Gastrocnemius medialis (tissue), 4 donors: ENCODE measurements around the gene B4GALNT1. TPM values are rescaled to one million over a fixed set of nuclear protein-coding genes. Genes with fewer than 3 reads are reported as not detected.
"Not testable (repeated sequence)": the region's sequence is repeated elsewhere in the genome, so short reads cannot be mapped to it uniquely, and the experiment has no call there.

Source experiments
- ATAC-seq, 2 donors: fragments of 150-250 bp; one replicate each; pipeline ENCODE4 v1.9.1; 2016
- DNase-seq, 2 donors: peaks; one replicate each; pipeline ENCODE4 v3.0.0-alpha.2; 2019
- H3K27ac ChIP-seq, 4 donors: fragments of 200-600 bp; sonication (generic); 1 replicate in 1 of 4; 2 replicates in 3 of 4; pipeline ENCODE4 v1.5.1; 2016 to 2018; ENCODE audit warnings: mild to moderate bottlenecking in 2 of 4, moderate library complexity in 1 of 4
- H3K27me3 ChIP-seq, 3 donors: fragments of 200-600 bp; sonication (generic) in 2 of 3; 1 replicate in 1 of 3; 2 replicates in 2 of 3; pipeline versions ENCODE4 v1.5.1 to v1.6.0; 2016 to 2019; ENCODE audit warnings: mild to moderate bottlenecking in 1 of 3, moderate library complexity in 1 of 3
- H3K36me3 ChIP-seq, 2 donors: fragments of 200-600 bp; sonication (generic) in 1 of 2; one replicate each; pipeline ENCODE4 v1.5.1; 2017 to 2018
- H3K4me1 ChIP-seq, 2 donors: fragments of 200-600 bp; sonication (generic) in 1 of 2; one replicate each; pipeline ENCODE4 v1.5.1; 2016 to 2017; ENCODE audit warnings: mild to moderate bottlenecking in 2 of 2
- H3K4me3 ChIP-seq, 4 donors: fragments of 200-600 bp; sonication (generic) in 3 of 4; 1 replicate in 1 of 4; 2 replicates in 3 of 4; pipeline ENCODE4 v1.5.1; 2016 to 2019; ENCODE audit warnings: mild to moderate bottlenecking in 2 of 4
- H3K9me3 ChIP-seq, 3 donors: fragments of 200-600 bp; sonication (generic) in 2 of 3; 1 replicate in 1 of 3; 2 replicates in 2 of 3; pipeline ENCODE4 v1.5.1; 2016 to 2019
- POLR2A ChIP-seq, 2 donors: fragments of 450-650 bp; IDR thresholded peaks; one replicate each; pipeline ENCODE4 v1.6.1; 2017; ENCODE audit warnings: antibody characterized with exemption in 2 of 2, mild to moderate bottlenecking in 2 of 2, moderate library complexity in 2 of 2
- in situ Hi-C, 4 donors: fragments of 200-750 bp; cut with MboI; loops; one replicate each; pipeline versions ENCODE4 v1.15.0 to v1.8.0; 2017; ENCODE audit warnings: low sequenced_read_pairs in 4 of 4
- intact Hi-C: fragments of 100-400 bp; cut with DNase I; formaldehyde crosslinking; loops from one replicate; pipeline ENCODE4 v1.15.1; 2023; ENCODE audit warnings: low total_unique reads
- total RNA-seq, 4 donors: library from RNA; depleted of rRNA; stranded (reverse); fragments of >200 nt; gene quantifications; one replicate each; pipeline versions ENCODE4 v1.1.0 to v1.2.3, GENCODE V29; 2016
- TF ChIP-seq, protein P1 (sequence below), 5 experiments: fragments of 450-650 bp in 3 of 5; fragments of 200-600 bp in 2 of 5; sonication (generic) in 2 of 5; IDR thresholded peaks in 4 of 5; conservative IDR thresholded peaks in 1 of 5; 1 replicate in 4 of 5; 2 replicates in 1 of 5; pipeline ENCODE4 v1.5.1; 2016 to 2019; ENCODE audit warnings: antibody characterized with exemption in 5 of 5, mild to moderate bottlenecking in 3 of 5, moderate library complexity in 3 of 5

The B4GALNT1 gene
- total RNA-seq: 10 to 100 TPM; 13.2 to 25.5 (median 16.6) TPM

DNA sequence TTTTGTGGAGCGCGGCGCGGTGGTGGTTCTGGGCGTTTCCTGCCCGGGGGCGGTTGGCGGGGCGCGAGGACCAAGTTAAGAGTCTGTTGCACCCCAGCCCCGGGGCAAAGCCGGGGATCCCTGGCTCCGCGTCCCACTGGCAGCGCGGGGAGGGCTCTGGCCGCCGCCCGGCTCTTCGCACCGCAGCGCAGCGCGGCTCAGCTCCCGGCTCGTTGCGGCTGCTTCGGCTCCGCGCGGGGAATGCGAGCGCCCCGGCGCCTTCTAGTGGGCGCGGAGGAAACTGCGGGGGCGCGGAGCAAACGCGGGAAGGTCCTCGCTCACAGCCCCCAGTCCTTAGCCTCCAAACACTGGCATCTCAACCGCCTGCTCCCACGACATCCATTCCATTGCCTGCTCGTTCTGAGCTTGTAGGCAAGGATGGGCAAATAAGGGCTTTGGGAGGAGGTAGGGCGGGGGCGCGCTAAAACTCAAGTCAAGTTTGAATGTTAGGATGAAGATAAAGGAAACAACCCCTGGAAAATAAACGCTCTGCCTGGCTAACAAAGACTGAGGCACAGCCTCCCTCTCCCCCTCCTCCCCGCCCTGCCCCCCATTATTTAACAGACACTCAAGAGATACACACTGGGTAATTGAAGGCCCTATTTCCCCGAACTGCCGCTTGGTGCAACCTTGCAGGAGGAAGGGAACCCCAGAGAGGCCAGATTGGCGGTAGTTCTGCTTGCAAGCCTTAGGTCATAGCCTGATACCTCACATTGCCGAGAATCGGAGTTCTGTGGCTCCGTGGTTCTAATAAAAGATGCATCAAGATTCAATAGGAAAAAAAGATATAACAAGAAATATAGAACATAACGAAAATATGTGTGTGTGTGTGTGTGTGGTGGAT, at the start of gene B4GALNT1:
Gene B4GALNT1 (minus strand): TSS at position 244 of the 883 bp plus-strand sequence. CDS start 1,069 bp downstream, outside the sequence.
- H3K27ac ChIP-seq: peak within 1 kb of the TSS; percentile 19 to 69 (median 64)

DNA sequence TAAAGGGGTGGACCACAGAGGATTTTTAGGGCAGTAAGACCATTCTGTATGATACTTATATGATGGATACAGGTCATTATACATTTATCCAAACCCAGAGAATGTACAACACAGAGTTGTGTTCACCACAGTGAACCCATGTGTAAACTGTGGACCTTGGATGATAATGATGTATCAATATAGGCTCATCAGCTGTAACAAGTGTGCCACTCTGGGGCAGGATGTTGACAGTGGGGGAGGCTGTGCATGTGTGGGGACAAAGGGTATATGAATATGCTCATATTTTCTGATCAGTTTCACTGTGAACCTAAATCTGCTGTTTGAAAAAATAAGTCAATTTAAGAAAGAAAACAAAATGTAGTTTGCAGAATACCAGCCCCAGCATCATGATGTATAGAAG, 46.7 kb upstream of the B4GALNT1 start:
- in situ Hi-C loops: no loop called here

More for the DNA sequence above, at the start of gene B4GALNT1:
- intact Hi-C loops: loop anchor here (2.0 kb wide), 2 partner anchors 50 to 60 kb away; no protein-coding TSS in a partner anchor
- DNase-seq: no peak
- in situ Hi-C loops: no loop called here
- Histone ChIP-seq H3K9me3 (no peaks in the 10 kb centered on the region), H3K4me3 (peak within 1 kb of the TSS; percentile 70 to 82 (median 78)), H3K36me3 (peaks cover 0 to 5% of the 10 kb centered on the region in 2 donors), H3K27me3 (peaks cover 0 to 3% (median 0%) of the 10 kb centered on the region in 3 donors), H3K4me1 (peaks cover 0 to 11% of the 10 kb centered on the region in 2 donors)
- TF ChIP-seq, protein P1, sequence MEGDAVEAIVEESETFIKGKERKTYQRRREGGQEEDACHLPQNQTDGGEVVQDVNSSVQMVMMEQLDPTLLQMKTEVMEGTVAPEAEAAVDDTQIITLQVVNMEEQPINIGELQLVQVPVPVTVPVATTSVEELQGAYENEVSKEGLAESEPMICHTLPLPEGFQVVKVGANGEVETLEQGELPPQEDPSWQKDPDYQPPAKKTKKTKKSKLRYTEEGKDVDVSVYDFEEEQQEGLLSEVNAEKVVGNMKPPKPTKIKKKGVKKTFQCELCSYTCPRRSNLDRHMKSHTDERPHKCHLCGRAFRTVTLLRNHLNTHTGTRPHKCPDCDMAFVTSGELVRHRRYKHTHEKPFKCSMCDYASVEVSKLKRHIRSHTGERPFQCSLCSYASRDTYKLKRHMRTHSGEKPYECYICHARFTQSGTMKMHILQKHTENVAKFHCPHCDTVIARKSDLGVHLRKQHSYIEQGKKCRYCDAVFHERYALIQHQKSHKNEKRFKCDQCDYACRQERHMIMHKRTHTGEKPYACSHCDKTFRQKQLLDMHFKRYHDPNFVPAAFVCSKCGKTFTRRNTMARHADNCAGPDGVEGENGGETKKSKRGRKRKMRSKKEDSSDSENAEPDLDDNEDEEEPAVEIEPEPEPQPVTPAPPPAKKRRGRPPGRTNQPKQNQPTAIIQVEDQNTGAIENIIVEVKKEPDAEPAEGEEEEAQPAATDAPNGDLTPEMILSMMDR (IDR thresholded peaks at IDR 0.05 in 4 of 5, conservative IDR thresholded peaks at IDR 0.05 in 1 of 5): peak; percentile 72 to 89 (median 88)
- peak in 1 of 2 donors; percentile 37 for TF ChIP-seq POLR2A (IDR thresholded peaks at IDR 0.05)
- ATAC-seq: peak; percentile 87 to 88

DNA sequence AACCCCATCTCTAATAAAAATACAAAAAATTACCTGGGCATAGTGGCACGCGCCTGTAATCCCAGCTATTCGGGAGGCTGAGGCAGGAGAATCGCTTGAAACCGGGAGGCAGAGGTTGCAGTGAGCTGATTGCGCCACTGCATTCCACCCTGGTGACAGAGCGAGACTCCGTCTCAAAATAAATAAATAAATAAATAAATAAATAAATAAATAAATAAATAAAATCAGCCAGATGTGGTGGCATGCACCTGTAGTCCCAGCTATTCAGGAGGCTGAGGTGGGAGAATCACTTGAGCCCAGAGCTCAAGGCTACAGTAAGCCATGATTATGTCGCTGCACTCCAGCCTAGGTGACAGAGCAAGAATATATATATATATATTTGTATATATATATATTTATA, 44.9 kb upstream of the B4GALNT1 start:
- ATAC-seq, DNase-seq, H3K27me3 ChIP-seq, in situ Hi-C loops, H3K36me3 ChIP-seq, H3K27ac ChIP-seq, H3K9me3 ChIP-seq, intact Hi-C loops, H3K4me3 ChIP-seq, H3K4me1 ChIP-seq: not testable (repeated sequence)

More for the DNA sequence above, 46.7 kb upstream of the B4GALNT1 start:
- H3K4me1 ChIP-seq: no peaks in the 10 kb centered on the region
- intact Hi-C loops: no loop called here
- no peaks in the 10 kb centered on the region for H3K9me3 ChIP-seq
- H3K4me3 ChIP-seq: no peak overlapping the region
- H3K27me3 ChIP-seq: no peaks in the 10 kb centered on the region
- H3K27ac ChIP-seq: no peak overlapping the region
- no peak for TF ChIP-seq POLR2A (IDR thresholded peaks at IDR 0.05)
- TF ChIP-seq, protein P1 (IDR thresholded peaks at IDR 0.05 in 4 of 5, conservative IDR thresholded peaks at IDR 0.05 in 1 of 5): no peak
- no peak for ATAC-seq
- H3K36me3 ChIP-seq: no peaks in the 10 kb centered on the region
- no peak for DNase-seq

DNA sequence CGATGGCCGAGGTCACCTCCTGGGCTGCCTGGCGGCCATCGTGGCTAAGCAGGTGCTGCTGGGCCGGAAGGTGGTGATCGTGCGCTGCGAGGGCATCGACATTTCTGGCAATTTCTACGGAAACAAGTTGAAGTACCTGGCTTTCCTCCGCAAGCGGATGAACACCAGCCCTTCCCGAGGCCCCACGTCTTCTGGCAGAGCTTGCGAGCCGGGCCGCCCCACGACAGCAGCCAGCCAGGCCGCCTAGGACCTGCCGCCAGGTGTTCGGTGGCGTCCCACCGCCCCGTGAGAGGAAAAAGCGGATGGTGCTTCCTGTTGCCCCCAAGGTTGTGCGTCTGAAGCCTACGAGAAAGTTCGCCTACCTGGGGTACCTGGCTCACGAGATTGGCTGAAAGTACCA, 41.7 kb upstream of the B4GALNT1 start:
- ATAC-seq (no peak), DNase-seq (no peak)
- TF ChIP-seq, protein P1 (IDR thresholded peaks at IDR 0.05 in 4 of 5, conservative IDR thresholded peaks at IDR 0.05 in 1 of 5): no peak
- no peak overlapping the region for H3K27ac ChIP-seq
- no peaks in the 10 kb centered on the region for H3K9me3 ChIP-seq
- intact Hi-C loops: no loop called here
- in situ Hi-C loops: no loop called here
- H3K27me3 ChIP-seq: no peaks in the 10 kb centered on the region
- no peaks in the 10 kb centered on the region for H3K36me3 ChIP-seq
- no peaks in the 10 kb centered on the region for H3K4me1 ChIP-seq
- no peak overlapping the region for H3K4me3 ChIP-seq

DNA sequence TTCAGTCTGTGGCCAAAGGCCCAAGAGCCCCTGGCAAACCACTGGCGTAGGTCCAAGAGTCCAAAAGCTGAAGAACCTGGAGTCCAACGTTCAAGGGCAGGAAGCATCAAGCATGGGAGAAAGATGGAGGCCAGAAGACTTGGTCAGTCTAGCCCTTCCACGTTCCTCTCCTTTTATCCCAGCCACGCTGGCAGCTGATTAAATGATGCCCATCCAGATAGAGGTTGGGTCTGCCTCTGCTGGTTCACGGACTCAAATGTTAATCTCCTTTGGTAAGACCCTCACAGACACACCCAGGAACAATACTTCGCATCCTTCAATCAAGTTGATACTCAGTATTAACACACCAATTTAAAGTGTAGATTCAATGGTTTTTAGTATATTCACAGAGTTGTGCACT, 39.8 kb upstream of the B4GALNT1 start:
- intact Hi-C loops (no loop called here), in situ Hi-C loops (no loop called here)
- no peak for ATAC-seq
- TF ChIP-seq, protein P1 (IDR thresholded peaks at IDR 0.05 in 4 of 5, conservative IDR thresholded peaks at IDR 0.05 in 1 of 5): no peak
- no peak for TF ChIP-seq POLR2A (IDR thresholded peaks at IDR 0.05)
- H3K36me3 ChIP-seq: no peaks in the 10 kb centered on the region
- H3K27ac ChIP-seq: no peak overlapping the region
- no peak overlapping the region for H3K4me3 ChIP-seq
- H3K27me3 ChIP-seq: no peaks in the 10 kb centered on the region
- no peaks in the 10 kb centered on the region for H3K9me3 ChIP-seq
- DNase-seq: no peak
- no peaks in the 10 kb centered on the region for H3K4me1 ChIP-seq

DNA sequence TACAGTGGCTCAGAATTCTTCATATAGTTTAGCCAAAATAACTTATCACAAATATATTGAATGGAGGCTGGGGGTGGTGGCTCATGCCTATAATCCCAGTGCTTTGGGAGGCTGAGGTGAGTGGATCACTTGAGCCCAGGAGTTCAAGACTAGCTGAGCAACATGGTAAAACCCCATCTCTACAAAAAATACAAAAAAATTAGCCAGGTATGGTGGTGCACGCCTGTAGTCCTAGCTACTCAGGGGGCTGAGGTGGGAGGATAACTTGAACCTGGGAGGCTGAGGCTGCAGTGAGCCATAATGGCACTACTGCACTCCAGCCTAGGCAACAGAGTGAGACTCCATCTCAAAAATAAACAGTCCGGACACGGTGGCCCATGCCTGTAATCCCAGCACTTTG, 38.8 kb upstream of the B4GALNT1 start:
- H3K9me3 ChIP-seq, ATAC-seq, H3K27me3 ChIP-seq: not testable (repeated sequence)

DNA sequence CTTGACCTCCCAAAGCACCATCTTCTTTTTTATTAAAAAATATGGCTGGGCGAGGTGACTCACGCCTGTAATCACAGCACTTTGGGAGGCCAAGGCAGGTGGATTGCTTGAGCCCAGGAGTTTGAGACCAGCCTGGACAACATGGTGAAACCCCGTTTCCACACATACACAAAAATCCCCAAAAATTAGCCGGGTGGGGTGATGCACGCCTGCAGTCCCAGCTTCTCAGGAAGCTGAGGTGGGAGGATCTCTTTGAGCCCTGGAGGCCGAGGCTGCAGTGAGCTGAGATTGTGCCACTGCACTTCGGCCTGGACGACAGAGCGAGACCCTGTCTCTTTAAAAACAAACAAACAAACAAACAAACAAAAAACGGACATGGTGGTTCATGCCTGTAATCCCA, 36.7 kb upstream of the B4GALNT1 start:
- H3K4me1 ChIP-seq, ATAC-seq, DNase-seq, H3K4me3 ChIP-seq, in situ Hi-C loops, H3K9me3 ChIP-seq, intact Hi-C loops, H3K36me3 ChIP-seq, H3K27me3 ChIP-seq, H3K27ac ChIP-seq: not testable (repeated sequence)

More for the DNA sequence above, 38.8 kb upstream of the B4GALNT1 start:
- H3K4me3 ChIP-seq, H3K27ac ChIP-seq, intact Hi-C loops, H3K4me1 ChIP-seq, in situ Hi-C loops, H3K36me3 ChIP-seq, DNase-seq: not testable (repeated sequence)
